HepG2 (cell line): ENCODE results near the gene IBA57. TPM values are rescaled to one million over a fixed set of nuclear protein-coding genes. Genes with fewer than 3 reads are reported as not detected.

Experiments
- EHMT2 ChIP-seq: fragments of 200-600 bp; sonication (generic); IDR thresholded peaks from 2 replicates; pipeline ENCODE4 v1.7.0; 2017; ENCODE audit warnings: antibody characterized with exemption, low read depth, low read length, borderline replicate concordance
- FOXA1 ChIP-seq, 2 experiments: fragments of 450-650 bp in 1 of 2; sonication (generic) in 1 of 2; formaldehyde crosslinking in 1 of 2; IDR thresholded peaks; 2 replicates each; pipeline versions ENCODE4 v1.4.0 to v1.6.1; 2016 to 2020; ENCODE audit warnings: missing genetic modification reagents in 1 of 2
- GABPB1 ChIP-seq: IDR thresholded peaks from 2 replicates; pipeline ENCODE4 v1.6.1; 2016; ENCODE audit warnings: mild to moderate bottlenecking, missing genetic modification reagents, moderate library complexity, missing compliant biosample characterization
- HDAC1 ChIP-seq: sonication (generic); formaldehyde crosslinking; IDR thresholded peaks from 2 replicates; pipeline ENCODE4 v1.5.1; 2020; ENCODE audit warnings: mild to moderate bottlenecking, missing genetic modification reagents
- HES4 ChIP-seq: sonication (generic); formaldehyde crosslinking; IDR thresholded peaks from 2 replicates; pipeline ENCODE4 v1.9.0; 2021; ENCODE audit warnings: mild to moderate bottlenecking, missing genetic modification reagents, borderline replicate concordance
- NFYB ChIP-seq: sonication (generic); formaldehyde crosslinking; IDR thresholded peaks from 2 replicates; pipeline ENCODE4 v1.4.0; 2020; ENCODE audit warnings: missing genetic modification reagents
- STAG1 ChIP-seq: sonication (generic); formaldehyde crosslinking; IDR thresholded peaks from 2 replicates; pipeline ENCODE4 v1.4.0; 2020; ENCODE audit warnings: missing genetic modification reagents
- SUZ12 ChIP-seq: fragments of 150-350 bp; IDR thresholded peaks from 2 replicates; pipeline ENCODE4 v1.6.1; 2014; ENCODE audit warnings: low read depth, low read length
- TARDBP ChIP-seq: sonication (generic); formaldehyde crosslinking; IDR thresholded peaks from 2 replicates; pipeline ENCODE4 v1.8.0; 2022; ENCODE audit warnings: mild to moderate bottlenecking, missing genetic modification reagents
- TMF1 ChIP-seq: sonication (generic); formaldehyde crosslinking; IDR thresholded peaks from 2 replicates; pipeline ENCODE4 v1.8.1; 2022; ENCODE audit warnings: low read depth, missing genetic modification reagents
- WIZ ChIP-seq: sonication (generic); formaldehyde crosslinking; IDR thresholded peaks from 2 replicates; pipeline ENCODE4 v1.5.1; 2020; ENCODE audit warnings: mild to moderate bottlenecking, missing genetic modification reagents
- ZNF567 ChIP-seq: sonication (generic); formaldehyde crosslinking; IDR thresholded peaks from 2 replicates; pipeline ENCODE4 v1.8.1; 2023; ENCODE audit warnings: mild to moderate bottlenecking, missing genetic modification reagents, borderline replicate concordance
- ZNF605 ChIP-seq: sonication (generic); formaldehyde crosslinking; IDR thresholded peaks from 2 replicates; pipeline ENCODE4 v1.8.0; 2022; ENCODE audit warnings: mild to moderate bottlenecking, missing genetic modification reagents
- polyA plus RNA-seq, 8 experiments: library from polyadenylated mRNA; depleted of rRNA in 3 of 8; stranded (reverse) in 7 of 8; unstranded in 1 of 8; fragments of >200 nt; fragmentation: Illumina TruSeq in 4 of 8; extraction: Trizol in 4 of 8; gene quantifications; 2 replicates each; pipeline versions ENCODE4 v1.2.1 to v1.2.3, GENCODE V29; 2011 to 2016; ENCODE audit warnings: low read depth in 4 of 8, missing spikeins in 1 of 8, mixed read lengths in 1 of 8; ENCODE audit not compliant: insufficient read depth in 1 of 8
- total RNA-seq, 5 experiments: library from RNA; depleted of rRNA; stranded (reverse); fragments of >200 nt; fragmentation: Illumina TruSeq; extraction: Trizol; gene quantifications; 2 replicates each; pipeline ENCODE4 v1.2.3, GENCODE V29; 2016; ENCODE audit warnings: low read depth in 1 of 5
- TF ChIP-seq, protein P1 (sequence below): sonication (generic); formaldehyde crosslinking; IDR thresholded peaks from 2 replicates; pipeline ENCODE4 v1.5.0; 2020; ENCODE audit warnings: mild to moderate bottlenecking, missing genetic modification reagents, moderate library complexity
- TF ChIP-seq, protein P2 (sequence below): sonication (generic); formaldehyde crosslinking; IDR thresholded peaks from 2 replicates; pipeline ENCODE4 v1.4.0; 2020; ENCODE audit warnings: missing genetic modification reagents
- TF ChIP-seq, protein P3 (sequence below): sonication (generic); formaldehyde crosslinking; IDR thresholded peaks from 2 replicates; pipeline ENCODE4 v1.4.0; 2020; ENCODE audit warnings: missing genetic modification reagents, borderline replicate concordance
- TF ChIP-seq, protein P4 (sequence below), 2 experiments: sonication (generic) in 1 of 2; formaldehyde crosslinking in 1 of 2; IDR thresholded peaks; 2 replicates each; pipeline versions ENCODE4 v1.4.0 to v1.6.1; 2018 to 2020; ENCODE audit warnings: missing genetic modification reagents in 2 of 2, borderline replicate concordance in 1 of 2, low read depth in 1 of 2, mild to moderate bottlenecking in 1 of 2, missing biosample characterization in 1 of 2
- TF ChIP-seq, protein P5 (sequence below): sonication (generic); formaldehyde crosslinking; IDR thresholded peaks from 2 replicates; pipeline ENCODE4 v1.5.0; 2020; ENCODE audit warnings: mild to moderate bottlenecking, missing genetic modification reagents

The IBA57 gene
- total and polyA plus RNA-seq, 2 of the 13 experiments (the other 11 are each of a cell fraction or from before 2014, with no cell fraction given), result 2.3 to 10.2 TPM

DNA sequence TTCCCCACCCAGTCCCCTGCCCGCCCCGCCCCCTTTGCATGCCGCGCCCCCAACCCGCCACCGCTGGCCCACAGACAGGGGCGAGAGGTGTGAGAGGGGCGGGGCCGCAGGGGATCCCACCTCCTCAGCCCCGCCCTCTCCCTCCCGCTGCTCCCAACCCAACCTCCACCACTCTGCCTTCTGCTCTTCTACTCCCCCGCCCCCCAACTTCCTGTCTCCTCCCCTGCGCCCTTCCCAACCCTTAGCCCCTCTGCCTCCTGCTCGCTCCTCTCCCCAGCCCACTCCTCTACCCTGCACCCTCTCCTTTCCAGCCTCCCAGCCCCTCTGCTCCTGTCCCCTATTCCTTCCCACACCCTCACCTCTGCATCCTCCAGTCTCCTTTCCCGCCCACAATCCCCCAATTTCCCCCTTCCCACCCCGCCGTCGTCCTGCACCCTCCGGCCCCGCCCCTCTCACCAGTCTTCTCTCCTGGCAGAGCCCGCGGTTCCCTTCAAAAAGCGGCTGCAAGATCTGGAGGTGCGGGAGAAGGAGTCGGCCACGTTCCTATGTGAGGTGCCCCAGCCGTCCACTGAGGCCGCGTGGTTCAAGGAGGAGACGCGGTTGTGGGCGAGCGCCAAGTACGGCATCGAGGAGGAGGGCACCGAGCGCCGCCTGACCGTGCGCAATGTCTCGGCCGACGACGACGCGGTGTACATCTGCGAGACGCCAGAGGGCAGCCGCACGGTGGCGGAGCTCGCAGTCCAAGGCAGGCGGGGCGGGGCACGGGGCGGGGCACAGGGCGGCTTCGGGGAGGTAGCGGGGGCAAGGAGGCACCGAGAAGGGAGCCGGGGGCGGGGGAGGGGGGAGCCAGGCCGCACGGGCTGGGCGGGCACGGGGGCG, 47.6 kb downstream of the IBA57 start (continued):
- TF ChIP-seq, protein P1, sequence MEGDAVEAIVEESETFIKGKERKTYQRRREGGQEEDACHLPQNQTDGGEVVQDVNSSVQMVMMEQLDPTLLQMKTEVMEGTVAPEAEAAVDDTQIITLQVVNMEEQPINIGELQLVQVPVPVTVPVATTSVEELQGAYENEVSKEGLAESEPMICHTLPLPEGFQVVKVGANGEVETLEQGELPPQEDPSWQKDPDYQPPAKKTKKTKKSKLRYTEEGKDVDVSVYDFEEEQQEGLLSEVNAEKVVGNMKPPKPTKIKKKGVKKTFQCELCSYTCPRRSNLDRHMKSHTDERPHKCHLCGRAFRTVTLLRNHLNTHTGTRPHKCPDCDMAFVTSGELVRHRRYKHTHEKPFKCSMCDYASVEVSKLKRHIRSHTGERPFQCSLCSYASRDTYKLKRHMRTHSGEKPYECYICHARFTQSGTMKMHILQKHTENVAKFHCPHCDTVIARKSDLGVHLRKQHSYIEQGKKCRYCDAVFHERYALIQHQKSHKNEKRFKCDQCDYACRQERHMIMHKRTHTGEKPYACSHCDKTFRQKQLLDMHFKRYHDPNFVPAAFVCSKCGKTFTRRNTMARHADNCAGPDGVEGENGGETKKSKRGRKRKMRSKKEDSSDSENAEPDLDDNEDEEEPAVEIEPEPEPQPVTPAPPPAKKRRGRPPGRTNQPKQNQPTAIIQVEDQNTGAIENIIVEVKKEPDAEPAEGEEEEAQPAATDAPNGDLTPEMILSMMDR (CRISPR knock-in tag), result peak; percentile 89
- TF ChIP-seq, protein P2, sequence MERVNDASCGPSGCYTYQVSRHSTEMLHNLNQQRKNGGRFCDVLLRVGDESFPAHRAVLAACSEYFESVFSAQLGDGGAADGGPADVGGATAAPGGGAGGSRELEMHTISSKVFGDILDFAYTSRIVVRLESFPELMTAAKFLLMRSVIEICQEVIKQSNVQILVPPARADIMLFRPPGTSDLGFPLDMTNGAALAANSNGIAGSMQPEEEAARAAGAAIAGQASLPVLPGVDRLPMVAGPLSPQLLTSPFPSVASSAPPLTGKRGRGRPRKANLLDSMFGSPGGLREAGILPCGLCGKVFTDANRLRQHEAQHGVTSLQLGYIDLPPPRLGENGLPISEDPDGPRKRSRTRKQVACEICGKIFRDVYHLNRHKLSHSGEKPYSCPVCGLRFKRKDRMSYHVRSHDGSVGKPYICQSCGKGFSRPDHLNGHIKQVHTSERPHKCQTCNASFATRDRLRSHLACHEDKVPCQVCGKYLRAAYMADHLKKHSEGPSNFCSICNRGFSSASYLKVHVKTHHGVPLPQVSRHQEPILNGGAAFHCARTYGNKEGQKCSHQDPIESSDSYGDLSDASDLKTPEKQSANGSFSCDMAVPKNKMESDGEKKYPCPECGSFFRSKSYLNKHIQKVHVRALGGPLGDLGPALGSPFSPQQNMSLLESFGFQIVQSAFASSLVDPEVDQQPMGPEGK (CRISPR knock-in tag), result peak; percentile 50
- TF ChIP-seq GABPB1 (peak; percentile 38; the same call in 1 of the 2 replicates), HDAC1 (CRISPR knock-in tag) (peak; percentile 39; the same call in 1 of the 2 replicates), STAG1 (CRISPR knock-in tag) (peak; percentile 55), WIZ (CRISPR knock-in tag) (no peak), ZNF605 (CRISPR knock-in tag) (no peak), TARDBP (CRISPR knock-in tag) (no peak), SUZ12 (no peak), NFYB (no peak), FOXA1 (IDR thresholded peaks at IDR 0.05) (no peak), FOXA1 (CRISPR knock-in tag; IDR thresholded peaks at IDR 0.05) (peak; percentile 41), ZNF567 (CRISPR knock-in tag) (no peak), TMF1 (no peak), HES4 (no peak), EHMT2 (no peak)
- TF ChIP-seq, protein P3, sequence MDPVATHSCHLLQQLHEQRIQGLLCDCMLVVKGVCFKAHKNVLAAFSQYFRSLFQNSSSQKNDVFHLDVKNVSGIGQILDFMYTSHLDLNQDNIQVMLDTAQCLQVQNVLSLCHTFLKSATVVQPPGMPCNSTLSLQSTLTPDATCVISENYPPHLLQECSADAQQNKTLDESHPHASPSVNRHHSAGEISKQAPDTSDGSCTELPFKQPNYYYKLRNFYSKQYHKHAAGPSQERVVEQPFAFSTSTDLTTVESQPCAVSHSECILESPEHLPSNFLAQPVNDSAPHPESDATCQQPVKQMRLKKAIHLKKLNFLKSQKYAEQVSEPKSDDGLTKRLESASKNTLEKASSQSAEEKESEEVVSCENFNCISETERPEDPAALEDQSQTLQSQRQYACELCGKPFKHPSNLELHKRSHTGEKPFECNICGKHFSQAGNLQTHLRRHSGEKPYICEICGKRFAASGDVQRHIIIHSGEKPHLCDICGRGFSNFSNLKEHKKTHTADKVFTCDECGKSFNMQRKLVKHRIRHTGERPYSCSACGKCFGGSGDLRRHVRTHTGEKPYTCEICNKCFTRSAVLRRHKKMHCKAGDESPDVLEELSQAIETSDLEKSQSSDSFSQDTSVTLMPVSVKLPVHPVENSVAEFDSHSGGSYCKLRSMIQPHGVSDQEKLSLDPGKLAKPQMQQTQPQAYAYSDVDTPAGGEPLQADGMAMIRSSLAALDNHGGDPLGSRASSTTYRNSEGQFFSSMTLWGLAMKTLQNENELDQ (CRISPR knock-in tag), result no peak
- TF ChIP-seq, protein P4, sequence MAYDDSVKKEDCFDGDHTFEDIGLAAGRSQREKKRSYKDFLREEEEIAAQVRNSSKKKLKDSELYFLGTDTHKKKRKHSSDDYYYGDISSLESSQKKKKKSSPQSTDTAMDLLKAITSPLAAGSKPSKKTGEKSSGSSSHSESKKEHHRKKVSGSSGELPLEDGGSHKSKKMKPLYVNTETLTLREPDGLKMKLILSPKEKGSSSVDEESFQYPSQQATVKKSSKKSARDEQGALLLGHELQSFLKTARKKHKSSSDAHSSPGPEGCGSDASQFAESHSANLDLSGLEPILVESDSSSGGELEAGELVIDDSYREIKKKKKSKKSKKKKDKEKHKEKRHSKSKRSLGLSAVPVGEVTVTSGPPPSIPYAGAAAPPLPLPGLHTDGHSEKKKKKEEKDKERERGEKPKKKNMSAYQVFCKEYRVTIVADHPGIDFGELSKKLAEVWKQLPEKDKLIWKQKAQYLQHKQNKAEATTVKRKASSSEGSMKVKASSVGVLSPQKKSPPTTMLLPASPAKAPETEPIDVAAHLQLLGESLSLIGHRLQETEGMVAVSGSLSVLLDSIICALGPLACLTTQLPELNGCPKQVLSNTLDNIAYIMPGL (CRISPR knock-in tag; IDR thresholded peaks at IDR 0.05; ENCODE audit: borderline replicate concordance in 1 of 2, low read depth in 1 of 2), result peak; percentile 34 to 35; a peak in 1 of 4 replicates
- TF ChIP-seq, protein P5, sequence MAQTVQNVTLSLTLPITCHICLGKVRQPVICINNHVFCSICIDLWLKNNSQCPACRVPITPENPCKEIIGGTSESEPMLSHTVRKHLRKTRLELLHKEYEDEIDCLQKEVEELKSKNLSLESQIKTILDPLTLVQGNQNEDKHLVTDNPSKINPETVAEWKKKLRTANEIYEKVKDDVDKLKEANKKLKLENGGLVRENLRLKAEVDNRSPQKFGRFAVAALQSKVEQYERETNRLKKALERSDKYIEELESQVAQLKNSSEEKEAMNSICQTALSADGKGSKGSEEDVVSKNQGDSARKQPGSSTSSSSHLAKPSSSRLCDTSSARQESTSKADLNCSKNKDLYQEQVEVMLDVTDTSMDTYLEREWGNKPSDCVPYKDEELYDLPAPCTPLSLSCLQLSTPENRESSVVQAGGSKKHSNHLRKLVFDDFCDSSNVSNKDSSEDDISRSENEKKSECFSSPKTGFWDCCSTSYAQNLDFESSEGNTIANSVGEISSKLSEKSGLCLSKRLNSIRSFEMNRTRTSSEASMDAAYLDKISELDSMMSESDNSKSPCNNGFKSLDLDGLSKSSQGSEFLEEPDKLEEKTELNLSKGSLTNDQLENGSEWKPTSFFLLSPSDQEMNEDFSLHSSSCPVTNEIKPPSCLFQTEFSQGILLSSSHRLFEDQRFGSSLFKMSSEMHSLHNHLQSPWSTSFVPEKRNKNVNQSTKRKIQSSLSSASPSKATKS (CRISPR knock-in tag), result no peak
